HEK293T (cell line): Measurements from ENCODE around the gene HYPK.

Experiments
- ARNT ChIP-seq: fragments of 450-650 bp; IDR thresholded peaks from 2 replicates; pipeline ENCODE4 v1.6.1; 2017; ENCODE audit warnings: mild to moderate bottlenecking
- FOXK2 ChIP-seq: fragments of 450-650 bp; IDR thresholded peaks from 2 replicates; pipeline ENCODE4 v1.6.1; 2016; ENCODE audit warnings: mild to moderate bottlenecking

DNA sequence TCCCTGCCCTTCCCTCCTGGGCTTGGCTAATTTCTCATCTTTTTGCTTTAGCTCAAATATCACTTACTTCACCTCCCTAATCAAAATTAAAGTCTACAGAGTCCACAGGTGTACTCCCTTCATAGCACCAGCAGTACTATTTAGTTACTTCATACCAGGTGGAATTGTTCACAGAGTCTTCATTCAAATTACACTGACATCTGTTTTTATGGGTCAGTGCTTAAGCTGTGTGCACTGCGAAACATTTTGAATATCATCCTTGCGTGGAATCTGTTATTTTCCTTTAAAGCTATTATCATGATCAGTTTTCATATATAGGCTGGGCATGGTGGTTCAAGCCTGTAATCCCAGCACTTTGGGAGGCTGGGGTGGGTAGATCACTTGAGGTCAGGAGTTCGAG lies 11.0 kb upstream of the HYPK start:
- TF ChIP-seq FOXK2: no peak
- no peak for TF ChIP-seq ARNT
